Osteocyte (in vitro differentiated cells): ENCODE measurements around the gene DUSP6. TPM values are rescaled to one million over a fixed set of nuclear protein-coding genes. Genes with fewer than 3 reads are reported as not detected.

Experiments
- DNase-seq: peaks from one replicate; pipeline ENCODE4 v3.0.0; 2021; ENCODE audit warnings: mixed read lengths; ENCODE audit not compliant: unreplicated experiment; ENCODE audit errors: extremely low spot score
- H3K27ac Mint-ChIP-seq: one replicate; pipeline ENCODE4 v1.8.0; 2021; ENCODE audit warnings: mild to moderate bottlenecking, mixed read lengths; ENCODE audit not compliant: unreplicated experiment
- H3K27me3 Mint-ChIP-seq: one replicate; pipeline ENCODE4 v1.8.0; 2021; ENCODE audit warnings: mixed read lengths; ENCODE audit not compliant: unreplicated experiment
- H3K36me3 Mint-ChIP-seq: one replicate; pipeline ENCODE4 v1.8.0; 2021; ENCODE audit warnings: mixed read lengths; ENCODE audit not compliant: unreplicated experiment
- H3K4me1 Mint-ChIP-seq: one replicate; pipeline ENCODE4 v1.8.0; 2021; ENCODE audit warnings: mixed read lengths; ENCODE audit not compliant: unreplicated experiment
- H3K4me3 Mint-ChIP-seq: one replicate; pipeline ENCODE4 v1.8.0; 2021; ENCODE audit warnings: mild to moderate bottlenecking, moderate library complexity, mixed read lengths; ENCODE audit not compliant: unreplicated experiment
- H3K9me3 Mint-ChIP-seq: one replicate; pipeline ENCODE4 v1.8.0; 2021; ENCODE audit warnings: mixed read lengths; ENCODE audit not compliant: unreplicated experiment
- total RNA-seq: library from RNA; stranded (reverse); gene quantifications from 2 replicates; pipeline ENCODE4 v1.2.1, GENCODE V29; 2021
- TF ChIP-seq, protein P1 (sequence below): fragments of 200-600 bp; sonication (generic); IDR thresholded peaks from 2 replicates; pipeline ENCODE4 v1.5.0; 2021; ENCODE audit warnings: antibody characterized with exemption, mild to moderate bottlenecking, moderate library complexity

The DUSP6 gene
- total RNA-seq, 1 donor from 2014 or later: 55.1 TPM

DNA sequence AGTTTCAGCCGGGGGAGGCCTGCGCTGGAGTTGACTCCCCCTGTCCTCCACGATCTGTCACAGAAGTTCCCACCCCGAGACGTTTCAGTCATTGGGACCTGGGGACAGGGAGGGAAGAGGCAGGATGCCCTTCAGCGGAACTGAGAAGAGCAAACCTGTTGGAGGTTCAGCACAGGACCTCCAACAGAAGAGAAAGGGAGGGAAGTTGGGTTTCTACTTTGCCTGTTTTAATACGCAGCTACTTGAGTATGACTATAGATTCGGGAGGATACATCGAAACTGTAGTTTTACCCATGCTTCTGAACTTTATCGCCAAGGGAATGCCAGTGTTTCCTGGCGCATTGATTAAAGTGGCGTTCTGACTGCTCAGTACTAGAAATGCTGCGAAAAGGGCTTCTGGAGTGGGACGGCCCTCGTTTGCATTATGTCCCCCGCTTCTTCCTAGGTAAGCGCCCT lies 2.3 kb upstream of the DUSP6 start:
- Mint-ChIP-seq H3K36me3 (peaks cover 11% of the 10 kb centered on the region), H3K9me3 (no peaks in the 10 kb centered on the region), H3K4me3 (peak overlapping the region; percentile 95), H3K27me3 (no peaks in the 10 kb centered on the region), H3K27ac (peak overlapping the region; percentile 99), H3K4me1 (peaks cover 47% of the 10 kb centered on the region)
- TF ChIP-seq, protein P1, sequence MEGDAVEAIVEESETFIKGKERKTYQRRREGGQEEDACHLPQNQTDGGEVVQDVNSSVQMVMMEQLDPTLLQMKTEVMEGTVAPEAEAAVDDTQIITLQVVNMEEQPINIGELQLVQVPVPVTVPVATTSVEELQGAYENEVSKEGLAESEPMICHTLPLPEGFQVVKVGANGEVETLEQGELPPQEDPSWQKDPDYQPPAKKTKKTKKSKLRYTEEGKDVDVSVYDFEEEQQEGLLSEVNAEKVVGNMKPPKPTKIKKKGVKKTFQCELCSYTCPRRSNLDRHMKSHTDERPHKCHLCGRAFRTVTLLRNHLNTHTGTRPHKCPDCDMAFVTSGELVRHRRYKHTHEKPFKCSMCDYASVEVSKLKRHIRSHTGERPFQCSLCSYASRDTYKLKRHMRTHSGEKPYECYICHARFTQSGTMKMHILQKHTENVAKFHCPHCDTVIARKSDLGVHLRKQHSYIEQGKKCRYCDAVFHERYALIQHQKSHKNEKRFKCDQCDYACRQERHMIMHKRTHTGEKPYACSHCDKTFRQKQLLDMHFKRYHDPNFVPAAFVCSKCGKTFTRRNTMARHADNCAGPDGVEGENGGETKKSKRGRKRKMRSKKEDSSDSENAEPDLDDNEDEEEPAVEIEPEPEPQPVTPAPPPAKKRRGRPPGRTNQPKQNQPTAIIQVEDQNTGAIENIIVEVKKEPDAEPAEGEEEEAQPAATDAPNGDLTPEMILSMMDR: no peak
- no peak for DNase-seq

DNA sequence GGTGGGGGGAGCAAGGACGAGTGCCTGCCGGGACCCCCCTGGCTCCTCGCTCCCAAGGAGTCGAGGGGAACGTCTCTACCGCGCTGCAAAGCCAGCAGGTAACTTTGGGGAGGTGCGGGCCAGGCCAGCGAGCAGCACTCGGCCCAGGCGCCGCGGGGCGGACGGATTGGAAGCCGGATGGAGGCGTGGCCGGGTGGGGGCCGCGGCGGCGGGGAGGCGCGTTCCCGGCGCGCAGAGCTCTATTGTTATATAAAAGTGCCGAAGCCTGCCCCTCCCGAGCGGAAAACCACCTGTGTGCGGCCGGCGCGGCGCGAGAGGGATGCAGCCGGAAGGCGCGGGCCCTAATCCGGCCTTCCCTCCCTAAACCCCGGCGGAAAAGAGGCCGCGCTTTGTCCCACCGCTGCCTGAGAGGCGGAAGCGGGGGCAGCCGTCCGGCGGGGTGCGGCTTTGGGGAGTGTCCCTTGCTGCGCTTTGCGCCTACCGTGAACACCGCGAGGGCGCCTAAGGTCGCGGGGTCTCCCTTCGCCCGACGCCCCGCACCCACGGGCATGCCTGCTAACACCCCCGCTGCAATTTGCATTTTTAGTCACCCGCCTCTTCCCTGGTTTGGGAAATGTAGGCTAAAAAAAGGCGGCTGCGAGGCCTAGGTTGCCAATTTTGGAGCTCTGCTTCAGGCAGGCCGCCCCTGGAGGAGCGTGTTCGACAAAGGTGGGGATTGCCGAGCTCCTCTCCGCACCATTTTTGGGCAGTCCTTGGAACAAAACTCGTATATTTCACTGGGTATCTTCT lies 1.7 kb upstream of the DUSP6 start:
- Mint-ChIP-seq H3K36me3 (peaks cover 12% of the 10 kb centered on the region), H3K4me3 (peak overlapping the region; percentile 95), H3K9me3 (no peaks in the 10 kb centered on the region), H3K4me1 (peaks cover 53% of the 10 kb centered on the region), H3K27ac (peak overlapping the region; percentile 99), H3K27me3 (no peaks in the 10 kb centered on the region)
- TF ChIP-seq, protein P1: no peak
- peak; percentile 88 for DNase-seq

DNA sequence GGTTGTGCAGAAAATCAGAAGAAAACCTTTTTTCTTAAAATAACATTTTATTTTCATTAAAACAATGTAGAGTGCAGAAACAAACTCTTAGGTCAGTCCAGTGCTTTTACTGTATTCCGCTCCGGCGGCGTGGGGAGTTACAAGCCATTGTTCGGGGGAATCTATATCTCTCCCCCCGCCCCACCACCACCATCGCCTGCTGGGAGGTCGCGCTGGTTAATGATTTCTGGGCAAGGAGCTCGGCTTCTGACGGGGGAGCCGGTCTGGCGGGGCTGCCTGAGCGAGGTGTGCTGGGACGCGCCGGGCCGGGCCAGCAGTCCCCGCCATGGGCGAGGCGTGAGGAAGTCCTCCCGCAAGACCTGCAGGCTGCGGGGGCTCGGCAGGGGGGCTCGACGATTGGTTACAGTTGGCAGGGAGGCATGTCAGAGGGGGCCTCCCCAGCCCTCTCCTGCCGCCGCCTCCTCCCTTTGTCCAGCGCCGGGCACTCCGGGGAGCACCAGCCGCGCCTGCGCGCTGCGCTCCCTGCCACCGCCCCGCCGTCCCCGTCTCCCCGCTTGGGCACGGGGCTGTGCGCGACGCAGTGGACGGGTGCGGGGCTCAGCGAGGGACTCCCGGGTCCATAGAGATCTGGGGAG lies 1.0 kb upstream of the DUSP6 start:
- peak overlapping the region; percentile 99 for H3K27ac Mint-ChIP-seq

DNA sequence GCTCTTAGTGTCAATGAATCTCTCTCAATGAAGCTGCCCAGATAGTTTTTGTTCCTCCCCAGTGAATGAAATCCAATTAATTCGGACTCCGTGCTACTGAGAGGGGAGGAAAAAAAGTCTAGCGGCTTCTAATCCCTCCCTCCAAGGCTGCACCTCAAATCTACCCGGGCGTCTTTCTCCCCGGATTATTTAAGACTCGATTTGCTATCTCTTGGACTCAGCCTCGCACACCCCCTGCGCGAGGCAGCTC lies 134 bp downstream of the DUSP6 start:
- no peaks in the 10 kb centered on the region for H3K9me3 Mint-ChIP-seq
- H3K27ac Mint-ChIP-seq: peak overlapping the region; percentile 99
- TF ChIP-seq, protein P1: no peak
- no peaks in the 10 kb centered on the region for H3K27me3 Mint-ChIP-seq
- peaks cover 66% of the 10 kb centered on the region for H3K4me1 Mint-ChIP-seq
- peak overlapping the region; percentile 95 for H3K4me3 Mint-ChIP-seq
- H3K36me3 Mint-ChIP-seq: peaks cover 19% of the 10 kb centered on the region
- no peak for DNase-seq

More for the DNA sequence above, 1.0 kb upstream of the DUSP6 start:
- peak; percentile 93 for DNase-seq
- Mint-ChIP-seq H3K4me3 (peak overlapping the region; percentile 95), H3K36me3 (peaks cover 17% of the 10 kb centered on the region), H3K9me3 (no peaks in the 10 kb centered on the region), H3K27me3 (no peaks in the 10 kb centered on the region), H3K4me1 (peaks cover 59% of the 10 kb centered on the region)
- TF ChIP-seq, protein P1: no peak

DNA sequence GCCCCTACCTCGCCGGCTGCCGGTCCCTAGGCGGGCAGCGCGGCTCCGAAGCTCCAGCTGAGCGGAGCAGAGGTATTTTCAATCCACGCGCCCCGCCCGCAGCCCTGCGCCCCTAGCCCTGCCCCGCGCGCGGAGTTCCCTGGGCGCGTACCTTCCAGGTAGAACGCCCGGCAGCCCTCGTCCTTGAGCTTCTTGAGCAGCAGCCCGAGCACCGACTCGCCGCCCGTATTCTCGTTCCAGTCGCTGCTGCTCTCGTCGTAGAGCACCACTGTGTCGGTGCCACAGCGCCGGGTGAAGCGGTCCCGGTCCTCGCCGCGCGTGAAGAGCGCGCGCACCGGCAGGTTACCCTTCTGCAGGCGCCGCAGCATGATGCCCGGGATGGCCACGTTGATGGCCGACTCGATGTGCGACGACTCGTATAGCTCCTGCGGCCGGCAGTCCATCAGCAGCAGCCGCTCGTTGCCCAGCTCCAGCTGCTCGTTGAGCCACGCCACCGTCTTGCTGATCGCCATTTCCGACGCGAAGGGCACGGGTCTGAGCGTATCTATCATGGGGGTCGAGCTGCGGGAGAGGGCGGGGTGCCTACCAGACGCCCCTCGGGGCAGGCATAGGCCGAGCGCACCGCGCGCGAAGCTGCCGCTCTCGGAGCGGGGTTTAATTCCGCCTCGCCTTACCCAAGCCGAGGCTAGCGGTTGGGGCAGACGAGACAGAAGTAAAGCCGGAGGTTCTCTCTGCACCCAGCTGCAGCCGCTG lies 636 bp downstream of the DUSP6 start:
- H3K4me1 Mint-ChIP-seq: peaks cover 66% of the 10 kb centered on the region
- H3K36me3 Mint-ChIP-seq: peaks cover 19% of the 10 kb centered on the region
- no peaks in the 10 kb centered on the region for H3K27me3 Mint-ChIP-seq
- H3K9me3 Mint-ChIP-seq: no peaks in the 10 kb centered on the region
- DNase-seq: no peak
- peak overlapping the region; percentile 95 for H3K4me3 Mint-ChIP-seq
- TF ChIP-seq, protein P1: no peak
- H3K27ac Mint-ChIP-seq: peak overlapping the region; percentile 99
